Ishikawa (cell line): ENCODE measurements around the gene SESN1.

Experiments used
- EP300 ChIP-seq: IDR thresholded peaks from 2 replicates; pipeline ENCODE4 v1.6.1; 2012; ENCODE audit warnings: borderline replicate concordance
- RAD21 ChIP-seq: IDR thresholded peaks from 2 replicates; pipeline ENCODE4 v1.6.1; 2012; ENCODE audit warnings: low read depth
- TCF12 ChIP-seq: IDR thresholded peaks from 2 replicates; pipeline ENCODE4 v1.6.1; 2012; ENCODE audit warnings: low read depth

- TF ChIP-seq EP300 (no peak), TCF12 (no peak), RAD21 (peak; percentile 87)
Measured at GRCh38 chr6:109073344-109074132, 21.1 kb downstream of the SESN1 start.
